ENCODE data around the gene STIL.

GRCh38 chr1:47326271-47326670 lies 12.3 kb upstream of the STIL start:
- TF ChIP-seq, protein P1, sequence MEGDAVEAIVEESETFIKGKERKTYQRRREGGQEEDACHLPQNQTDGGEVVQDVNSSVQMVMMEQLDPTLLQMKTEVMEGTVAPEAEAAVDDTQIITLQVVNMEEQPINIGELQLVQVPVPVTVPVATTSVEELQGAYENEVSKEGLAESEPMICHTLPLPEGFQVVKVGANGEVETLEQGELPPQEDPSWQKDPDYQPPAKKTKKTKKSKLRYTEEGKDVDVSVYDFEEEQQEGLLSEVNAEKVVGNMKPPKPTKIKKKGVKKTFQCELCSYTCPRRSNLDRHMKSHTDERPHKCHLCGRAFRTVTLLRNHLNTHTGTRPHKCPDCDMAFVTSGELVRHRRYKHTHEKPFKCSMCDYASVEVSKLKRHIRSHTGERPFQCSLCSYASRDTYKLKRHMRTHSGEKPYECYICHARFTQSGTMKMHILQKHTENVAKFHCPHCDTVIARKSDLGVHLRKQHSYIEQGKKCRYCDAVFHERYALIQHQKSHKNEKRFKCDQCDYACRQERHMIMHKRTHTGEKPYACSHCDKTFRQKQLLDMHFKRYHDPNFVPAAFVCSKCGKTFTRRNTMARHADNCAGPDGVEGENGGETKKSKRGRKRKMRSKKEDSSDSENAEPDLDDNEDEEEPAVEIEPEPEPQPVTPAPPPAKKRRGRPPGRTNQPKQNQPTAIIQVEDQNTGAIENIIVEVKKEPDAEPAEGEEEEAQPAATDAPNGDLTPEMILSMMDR (IDR thresholded peaks at IDR 0.05 in 4 of 5, conservative IDR thresholded peaks at IDR 0.05 in 1 of 5): no peak
- TF ChIP-seq POLR2A (IDR thresholded peaks at IDR 0.05): no peak
